AG04450 (cell line): Measurements from ENCODE around the gene NSMCE3. TPM values are rescaled to one million over a fixed set of nuclear protein-coding genes. Genes with fewer than 3 reads are reported as not detected.

Experiments
- CTCF ChIA-PET: fragments of 300-600, 350-600 bp; formaldehyde crosslinking; extraction: SDS; loops from one replicate; lab custom pipeline; 2022; ENCODE audit warnings: antibody characterized with exemption, inconsistent platforms; lab: Charles Lee
- POLR2A ChIA-PET: fragments of 350-600 bp; formaldehyde crosslinking; extraction: SDS; loops from one replicate; lab custom pipeline; 2021; ENCODE audit warnings: antibody characterized with exemption, inconsistent platforms; lab: Yijun Ruan, JAX
- DNase-seq: peaks from one replicate; pipeline ENCODE4 v3.0.0-alpha.2; 2011; ENCODE audit warnings: low read depth, low spot score
- H3K27ac ChIP-seq: one replicate; pipeline ENCODE4 v1.5.1; 2012; ENCODE audit warnings: low read depth, low read length, control low read depth
- H3K27me3 ChIP-seq: one replicate; pipeline ENCODE4 v1.6.0; 2012; ENCODE audit warnings: low read length; ENCODE audit not compliant: control insufficient read depth, insufficient read depth
- H3K4me3 ChIP-seq: 2 replicates; pipeline ENCODE4 v1.5.1; 2011; ENCODE audit warnings: mild to moderate bottlenecking, low read depth, low read length, control low read depth
- H3K9me3 ChIP-seq: 2 replicates; pipeline ENCODE4 v1.5.1; 2012; ENCODE audit warnings: low read length; ENCODE audit not compliant: control insufficient read depth, insufficient read depth
- CTCF ChIP-seq: IDR thresholded peaks from 2 replicates; pipeline ENCODE4 v1.5.1; 2011; ENCODE audit warnings: low read depth, low read length, control low read depth, inconsistent platforms
- polyA plus RNA-seq: library from polyadenylated mRNA; depleted of rRNA; stranded (reverse); fragments of >200 nt; gene quantifications from 2 replicates; pipeline ENCODE4 v1.2.3, GENCODE V29; 2011

Gene NSMCE3
- polyA plus RNA-seq, 1 experiment: 8.5 TPM

GRCh38 chr15:29294732-29295325 lies 25.2 kb upstream of the NSMCE3 start:
- Histone ChIP-seq H3K27ac (no peak overlapping the region), H3K9me3 (no peaks in the 10 kb centered on the region), H3K4me3 (no peak overlapping the region), H3K27me3 (no peaks in the 10 kb centered on the region)
- POLR2A ChIA-PET: no interaction called here
- CTCF ChIA-PET: no interaction called here
- no peak for DNase-seq
- no peak for TF ChIP-seq CTCF

- no peak for TF ChIP-seq CTCF
- H3K27ac ChIP-seq: no peak overlapping the region
- no peak for DNase-seq
- no peaks in the 10 kb centered on the region for H3K9me3 ChIP-seq
- H3K27me3 ChIP-seq: no peaks in the 10 kb centered on the region
- no peak overlapping the region for H3K4me3 ChIP-seq
- ChIA-PET POLR2A (no interaction called here), CTCF (interaction anchor here (1.1 kb wide), 1 partner anchor 151 kb away, joined by 3 read pairs; no protein-coding TSS in a partner anchor)
Observed at GRCh38 chr15:29291067-29291845, 21.6 kb upstream of the NSMCE3 start.

GRCh38 chr15:29289173-29289572 lies 19.6 kb upstream of the NSMCE3 start:
- Histone ChIP-seq H3K27me3 (no peaks in the 10 kb centered on the region), H3K9me3 (no peaks in the 10 kb centered on the region), H3K4me3 (no peak overlapping the region), H3K27ac (no peak overlapping the region)
- ChIA-PET CTCF (no interaction called here), POLR2A (no interaction called here)
- no peak for DNase-seq
- no peak for TF ChIP-seq CTCF

- no peaks in the 10 kb centered on the region for H3K27me3 ChIP-seq
- H3K27ac ChIP-seq: no peak overlapping the region
- no peaks in the 10 kb centered on the region for H3K9me3 ChIP-seq
- TF ChIP-seq CTCF: no peak
- H3K4me3 ChIP-seq: no peak overlapping the region
- no peak for DNase-seq
- ChIA-PET POLR2A (no interaction called here), CTCF (interaction anchor here (0.7 kb wide), 1 partner anchor 183 kb away, joined by 3 read pairs; no protein-coding TSS in a partner anchor)
Observed at GRCh38 chr15:29285386-29285785, 15.8 kb upstream of the NSMCE3 start.

GRCh38 chr15:29283381-29283780 lies 13.8 kb upstream of the NSMCE3 start:
- POLR2A ChIA-PET: no interaction called here
- Histone ChIP-seq H3K9me3 (no peaks in the 10 kb centered on the region), H3K27me3 (no peaks in the 10 kb centered on the region), H3K27ac (no peak overlapping the region), H3K4me3 (no peak overlapping the region)
- no peak for DNase-seq
- CTCF ChIA-PET: no interaction called here
- TF ChIP-seq CTCF: no peak
